ENCODE results near the gene CCDC200. TPM values are rescaled to one million over a fixed set of nuclear protein-coding genes. Genes with fewer than 3 reads are reported as not detected.
"Not testable (repeated sequence)": the region's sequence is repeated elsewhere in the genome, so short reads cannot be mapped to it uniquely, and the experiment has no call there.

Gene CCDC200
- polyA plus RNA-seq, 2 of the 4 experiments (the other 2 are of a cell fraction) = not detected

GRCh38 chr17:43200127-43200526 is 28.3 kb downstream of the CCDC200 start (continued):
- TF ChIP-seq MYC (IDR thresholded peaks at IDR 0.05; ENCODE audit: borderline replicate concordance, low read length) (no peak), HOXA7 (CRISPR knock-in tag; IDR thresholded peaks at IDR 0.05) (no peak), EHMT2 (IDR thresholded peaks at IDR 0.05; ENCODE audit: low read depth) (no peak), RNF2 (IDR thresholded peaks at IDR 0.05; ENCODE audit: borderline replicate concordance, low read depth) (no peak), NR3C1 (IDR thresholded peaks at IDR 0.05) (no peak)
- TF ChIP-seq, protein P1, sequence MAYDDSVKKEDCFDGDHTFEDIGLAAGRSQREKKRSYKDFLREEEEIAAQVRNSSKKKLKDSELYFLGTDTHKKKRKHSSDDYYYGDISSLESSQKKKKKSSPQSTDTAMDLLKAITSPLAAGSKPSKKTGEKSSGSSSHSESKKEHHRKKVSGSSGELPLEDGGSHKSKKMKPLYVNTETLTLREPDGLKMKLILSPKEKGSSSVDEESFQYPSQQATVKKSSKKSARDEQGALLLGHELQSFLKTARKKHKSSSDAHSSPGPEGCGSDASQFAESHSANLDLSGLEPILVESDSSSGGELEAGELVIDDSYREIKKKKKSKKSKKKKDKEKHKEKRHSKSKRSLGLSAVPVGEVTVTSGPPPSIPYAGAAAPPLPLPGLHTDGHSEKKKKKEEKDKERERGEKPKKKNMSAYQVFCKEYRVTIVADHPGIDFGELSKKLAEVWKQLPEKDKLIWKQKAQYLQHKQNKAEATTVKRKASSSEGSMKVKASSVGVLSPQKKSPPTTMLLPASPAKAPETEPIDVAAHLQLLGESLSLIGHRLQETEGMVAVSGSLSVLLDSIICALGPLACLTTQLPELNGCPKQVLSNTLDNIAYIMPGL (CRISPR knock-in tag; IDR thresholded peaks at IDR 0.05; ENCODE audit: borderline replicate concordance) = no peak

DNA sequence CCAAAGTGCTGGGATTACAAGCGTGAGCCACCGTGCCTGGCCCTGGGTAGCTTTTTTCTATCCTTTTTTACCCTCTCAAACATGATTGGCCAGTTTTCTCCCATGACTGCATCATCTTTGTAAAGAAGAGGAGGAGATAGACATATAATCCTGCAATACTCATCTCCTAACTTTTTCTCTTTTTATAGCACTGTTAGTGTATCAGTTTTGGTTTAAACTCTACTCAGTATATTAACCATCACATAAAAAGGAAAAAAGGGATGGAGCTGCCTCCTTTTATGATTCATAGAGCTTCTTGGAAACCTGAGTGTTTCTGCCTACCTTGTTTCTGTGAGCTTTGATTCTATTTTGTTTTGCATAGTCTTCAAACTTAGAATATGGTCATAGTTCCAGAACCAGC is 28.8 kb downstream of the CCDC200 start:
- FAIRE-seq = no peak
- ChIA-PET CTCF (interaction anchor here (0.6 to 2.9 kb wide), 6 partner anchors 8 to 112 kb away, joined by 3 to 12 read pairs (median 4); partner anchors contain the start of gene TMEM106A), POLR2A (interaction anchor here (1.2 to 2.5 kb wide), 3 partner anchors 12 to 116 kb away, joined by 3 to 11 read pairs (median 9); partner anchors contain the start of gene TMEM106A)
- Histone ChIP-seq H3K4me1 (no peaks in the 10 kb centered on the region), H3K27ac (no peak overlapping the region), H3K4me3 (no peak overlapping the region), H3K4me2 (no peak overlapping the region), H3K9me3 (no peaks in the 10 kb centered on the region)
- no peak for ATAC-seq
- TF ChIP-seq CBX2 (IDR thresholded peaks at IDR 0.05; ENCODE audit: borderline replicate concordance, low read depth) (no peak), POLR2A (IDR thresholded peaks at IDR 0.05; ENCODE audit: low read length) (no peak), NPAS2 (CRISPR knock-in tag; IDR thresholded peaks at IDR 0.05; ENCODE audit: borderline replicate concordance) (no peak), TFCP2L1 (CRISPR knock-in tag; IDR thresholded peaks at IDR 0.05) (no peak), HOXA7 (CRISPR knock-in tag; IDR thresholded peaks at IDR 0.05) (no peak), POLR2AphosphoS2 (conservative IDR thresholded peaks at IDR 0.05; ENCODE audit: low read length) (no peak), RNF2 (IDR thresholded peaks at IDR 0.05; ENCODE audit: borderline replicate concordance, low read depth) (no peak)
- TF ChIP-seq, protein P2, sequence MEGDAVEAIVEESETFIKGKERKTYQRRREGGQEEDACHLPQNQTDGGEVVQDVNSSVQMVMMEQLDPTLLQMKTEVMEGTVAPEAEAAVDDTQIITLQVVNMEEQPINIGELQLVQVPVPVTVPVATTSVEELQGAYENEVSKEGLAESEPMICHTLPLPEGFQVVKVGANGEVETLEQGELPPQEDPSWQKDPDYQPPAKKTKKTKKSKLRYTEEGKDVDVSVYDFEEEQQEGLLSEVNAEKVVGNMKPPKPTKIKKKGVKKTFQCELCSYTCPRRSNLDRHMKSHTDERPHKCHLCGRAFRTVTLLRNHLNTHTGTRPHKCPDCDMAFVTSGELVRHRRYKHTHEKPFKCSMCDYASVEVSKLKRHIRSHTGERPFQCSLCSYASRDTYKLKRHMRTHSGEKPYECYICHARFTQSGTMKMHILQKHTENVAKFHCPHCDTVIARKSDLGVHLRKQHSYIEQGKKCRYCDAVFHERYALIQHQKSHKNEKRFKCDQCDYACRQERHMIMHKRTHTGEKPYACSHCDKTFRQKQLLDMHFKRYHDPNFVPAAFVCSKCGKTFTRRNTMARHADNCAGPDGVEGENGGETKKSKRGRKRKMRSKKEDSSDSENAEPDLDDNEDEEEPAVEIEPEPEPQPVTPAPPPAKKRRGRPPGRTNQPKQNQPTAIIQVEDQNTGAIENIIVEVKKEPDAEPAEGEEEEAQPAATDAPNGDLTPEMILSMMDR (IDR thresholded peaks at IDR 0.05) = no peak
- DNase-seq (ENCODE audit: low read depth in 1 of 2, low spot score in 1 of 2) = no peak
- 98% methylated on average over 2 of the region's 2 CpGs for WGBS (ENCODE audit: missing lambda C conversion rate)

GRCh38 chr17:43193251-43193650 is 35.2 kb downstream of the CCDC200 start:
- CTCF ChIA-PET = interaction anchor here (1.2 to 1.4 kb wide), 3 partner anchors 9 to 350 kb away, joined by 3 to 5 read pairs (median 4); no protein-coding TSS in a partner anchor
- 90% methylated on average over 5 of the region's 5 CpGs for WGBS (ENCODE audit: missing lambda C conversion rate)
- Histone ChIP-seq H3K9me3 (no peaks in the 10 kb centered on the region), H3K4me1 (no peaks in the 10 kb centered on the region), H3K4me2 (no peak overlapping the region), H3K27ac (no peak overlapping the region), H3K4me3 (no peak overlapping the region)
- no peak for ATAC-seq
- POLR2A ChIA-PET = no interaction called here
- no peak for TF ChIP-seq JUN (IDR thresholded peaks at IDR 0.05)
- TF ChIP-seq, protein P3, sequence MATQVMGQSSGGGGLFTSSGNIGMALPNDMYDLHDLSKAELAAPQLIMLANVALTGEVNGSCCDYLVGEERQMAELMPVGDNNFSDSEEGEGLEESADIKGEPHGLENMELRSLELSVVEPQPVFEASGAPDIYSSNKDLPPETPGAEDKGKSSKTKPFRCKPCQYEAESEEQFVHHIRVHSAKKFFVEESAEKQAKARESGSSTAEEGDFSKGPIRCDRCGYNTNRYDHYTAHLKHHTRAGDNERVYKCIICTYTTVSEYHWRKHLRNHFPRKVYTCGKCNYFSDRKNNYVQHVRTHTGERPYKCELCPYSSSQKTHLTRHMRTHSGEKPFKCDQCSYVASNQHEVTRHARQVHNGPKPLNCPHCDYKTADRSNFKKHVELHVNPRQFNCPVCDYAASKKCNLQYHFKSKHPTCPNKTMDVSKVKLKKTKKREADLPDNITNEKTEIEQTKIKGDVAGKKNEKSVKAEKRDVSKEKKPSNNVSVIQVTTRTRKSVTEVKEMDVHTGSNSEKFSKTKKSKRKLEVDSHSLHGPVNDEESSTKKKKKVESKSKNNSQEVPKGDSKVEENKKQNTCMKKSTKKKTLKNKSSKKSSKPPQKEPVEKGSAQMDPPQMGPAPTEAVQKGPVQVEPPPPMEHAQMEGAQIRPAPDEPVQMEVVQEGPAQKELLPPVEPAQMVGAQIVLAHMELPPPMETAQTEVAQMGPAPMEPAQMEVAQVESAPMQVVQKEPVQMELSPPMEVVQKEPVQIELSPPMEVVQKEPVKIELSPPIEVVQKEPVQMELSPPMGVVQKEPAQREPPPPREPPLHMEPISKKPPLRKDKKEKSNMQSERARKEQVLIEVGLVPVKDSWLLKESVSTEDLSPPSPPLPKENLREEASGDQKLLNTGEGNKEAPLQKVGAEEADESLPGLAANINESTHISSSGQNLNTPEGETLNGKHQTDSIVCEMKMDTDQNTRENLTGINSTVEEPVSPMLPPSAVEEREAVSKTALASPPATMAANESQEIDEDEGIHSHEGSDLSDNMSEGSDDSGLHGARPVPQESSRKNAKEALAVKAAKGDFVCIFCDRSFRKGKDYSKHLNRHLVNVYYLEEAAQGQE (IDR thresholded peaks at IDR 0.05) = no peak
- TF ChIP-seq RAD21 (conservative IDR thresholded peaks at IDR 0.05 in 1 of 2, IDR thresholded peaks at IDR 0.05 in 1 of 2) = no peak
- TF ChIP-seq NFE2L2 (conservative IDR thresholded peaks at IDR 0.05; ENCODE audit: low read length) = no peak
- TF ChIP-seq, protein P4, sequence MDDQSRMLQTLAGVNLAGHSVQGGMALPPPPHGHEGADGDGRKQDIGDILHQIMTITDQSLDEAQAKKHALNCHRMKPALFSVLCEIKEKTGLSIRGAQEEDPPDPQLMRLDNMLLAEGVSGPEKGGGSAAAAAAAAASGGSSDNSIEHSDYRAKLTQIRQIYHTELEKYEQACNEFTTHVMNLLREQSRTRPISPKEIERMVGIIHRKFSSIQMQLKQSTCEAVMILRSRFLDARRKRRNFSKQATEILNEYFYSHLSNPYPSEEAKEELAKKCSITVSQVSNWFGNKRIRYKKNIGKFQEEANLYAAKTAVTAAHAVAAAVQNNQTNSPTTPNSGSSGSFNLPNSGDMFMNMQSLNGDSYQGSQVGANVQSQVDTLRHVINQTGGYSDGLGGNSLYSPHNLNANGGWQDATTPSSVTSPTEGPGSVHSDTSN (IDR thresholded peaks at IDR 0.05) = no peak
- no peak for TF ChIP-seq FOSL2 (IDR thresholded peaks at IDR 0.05)
- no peak for TF ChIP-seq FOSL2 (CRISPR knock-in tag; IDR thresholded peaks at IDR 0.05)
- DNase-seq (ENCODE audit: low read depth in 1 of 2, low spot score in 1 of 2) = no peak
- FAIRE-seq = no peak

DNA sequence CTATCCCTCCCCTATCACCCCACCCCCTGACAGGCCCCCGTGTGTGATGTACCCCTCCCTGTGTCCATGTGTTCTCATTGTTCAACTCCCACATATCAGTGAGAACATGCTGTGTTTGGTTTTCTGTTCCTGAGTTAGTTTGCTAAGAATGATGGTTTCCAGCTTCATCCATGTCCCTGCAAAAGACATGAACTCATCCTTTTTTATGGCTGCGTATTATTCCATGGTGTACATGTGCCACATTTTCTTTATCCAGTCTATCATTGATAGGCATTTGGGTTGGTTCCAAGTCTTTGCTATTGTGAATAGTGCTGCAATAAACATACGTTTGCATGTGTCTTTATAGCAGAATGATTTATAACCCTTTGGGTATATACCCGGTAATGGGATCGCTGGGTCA is 41.8 kb downstream of the CCDC200 start:
- WGBS (ENCODE audit: missing lambda C conversion rate) = 95% methylated on average over 4 of the region's 5 CpGs
- CTCF ChIA-PET = interaction anchor here (1.6 kb wide), 1 partner anchor 15 kb away, joined by 5 read pairs; no protein-coding TSS in a partner anchor
- DNase-seq (ENCODE audit: low read depth in 1 of 2, low spot score in 1 of 2) = not testable (repeated sequence)

More for the DNA sequence above, 41.8 kb downstream of the CCDC200 start:
- H3K27ac ChIP-seq, H3K4me1 ChIP-seq, ATAC-seq, FAIRE-seq, POLR2A ChIA-PET, H3K9me3 ChIP-seq, H3K4me3 ChIP-seq, H3K4me2 ChIP-seq: not testable (repeated sequence)

Measured in A549 (cell line).